ENCODE data around the gene KCNK7.

Gene KCNK7

GRCh38 chr11:65611028-65611757, 15.6 kb upstream of the KCNK7 start:
- no peak for DNase-seq (ENCODE audit: low read depth)

- DNase-seq (ENCODE audit: low read depth) = no peak
Observed at GRCh38 chr11:65610404-65610803, 14.8 kb upstream of the KCNK7 start.

- DNase-seq (ENCODE audit: low read depth) = no peak
Observed at GRCh38 chr11:65609665-65610064, 14.1 kb upstream of the KCNK7 start.

GRCh38 chr11:65609229-65609628, 13.6 kb upstream of the KCNK7 start:
- DNase-seq (ENCODE audit: low read depth) = no peak

- DNase-seq (ENCODE audit: low read depth) = no peak
Observed at GRCh38 chr11:65607614-65608426, 12.2 kb upstream of the KCNK7 start.

- DNase-seq (ENCODE audit: low read depth) = peak; percentile 40
Observed at GRCh38 chr11:65606876-65607613, 11.4 kb upstream of the KCNK7 start.

GRCh38 chr11:65604258-65604657, 8.7 kb upstream of the KCNK7 start:
- no peak for DNase-seq (ENCODE audit: low read depth)

GRCh38 chr11:65599955-65600246, 4.3 kb upstream of the KCNK7 start:
- DNase-seq (ENCODE audit: low read depth) = no peak

- DNase-seq (ENCODE audit: low read depth) = no peak
Observed at GRCh38 chr11:65599216-65599954, 3.8 kb upstream of the KCNK7 start.

GRCh38 chr11:65598258-65598699, 2.7 kb upstream of the KCNK7 start:
- DNase-seq (ENCODE audit: low read depth) = no peak

GRCh38 chr11:65596520-65596919, 920 bp upstream of the KCNK7 start:
- no peak for DNase-seq (ENCODE audit: low read depth)

GRCh38 chr11:65595131-65595530, 469 bp downstream of the KCNK7 start:
- DNase-seq (ENCODE audit: low read depth) = no peak

- no peak for DNase-seq (ENCODE audit: low read depth)
Observed at GRCh38 chr11:65593518-65594414, 1.8 kb downstream of the KCNK7 start.

- no peak for DNase-seq (ENCODE audit: low read depth)
Observed at GRCh38 chr11:65592858-65593517, 2.6 kb downstream of the KCNK7 start.

- no peak for DNase-seq (ENCODE audit: low read depth)
Observed at GRCh38 chr11:65591939-65592857, 3.4 kb downstream of the KCNK7 start.

GRCh38 chr11:65590240-65590738, 5.3 kb downstream of the KCNK7 start:
- no peak for DNase-seq (ENCODE audit: low read depth)

GRCh38 chr11:65589444-65590239, 6.0 kb downstream of the KCNK7 start:
- DNase-seq (ENCODE audit: low read depth) = no peak

Measured in activated T-cell treated with anti-CD3 and anti-CD28 coated beads for 48 hours (primary cell).